ENCODE results near the gene CLOCK. TPM values are rescaled to one million over a fixed set of nuclear protein-coding genes. Genes with fewer than 3 reads are reported as not detected.

Gene CLOCK
- total RNA-seq, 1 experiment from 2014 or later: 9.5 TPM

DNA sequence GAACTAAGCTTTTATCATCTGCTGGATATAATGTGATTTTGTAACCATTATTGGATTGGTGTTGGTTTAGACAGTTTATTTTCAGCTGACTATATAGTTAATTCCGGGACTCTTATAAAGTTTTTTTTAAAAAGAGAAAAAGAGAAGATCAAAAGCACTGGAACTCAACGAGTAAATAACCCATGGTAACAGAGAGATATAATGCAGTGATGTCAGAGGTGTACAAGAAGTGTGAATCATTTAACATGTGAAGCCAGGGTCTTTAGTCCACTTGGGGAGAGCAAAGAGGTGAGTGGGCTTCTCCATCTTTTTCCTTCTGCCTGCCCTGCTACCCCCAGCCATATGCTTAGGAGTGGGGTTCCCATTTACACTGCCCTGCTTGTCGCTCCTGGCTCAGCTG, 147.7 kb downstream of the CLOCK start:
- no peak for DNase-seq
- Histone ChIP-seq H3K4me3 (ENCODE audit: low read depth, low read length) (no peak overlapping the region), H3K36me3 (ENCODE audit: control insufficient read depth, insufficient read depth, low read length) (no peaks in the 10 kb centered on the region), H3K27me3 (replicated peaks; ENCODE audit: control insufficient read depth, insufficient read depth, low read length) (no peaks in the 10 kb centered on the region), H3K4me1 (peaks cover 15% of the 10 kb centered on the region; the same call in 1 of the 2 replicates), H3K9me3 (no peaks in the 10 kb centered on the region)
- Mint-ChIP-seq H3K4me1 (ENCODE audit: low read depth, unreplicated experiment) (peaks cover 30% of the 10 kb centered on the region), H3K36me3 (ENCODE audit: insufficient read depth, unreplicated experiment) (peaks cover 64% of the 10 kb centered on the region), H3K4me3 (ENCODE audit: unreplicated experiment) (peak overlapping the region; percentile 91), H3K9me3 (ENCODE audit: unreplicated experiment) (no peaks in the 10 kb centered on the region), H3K27ac (ENCODE audit: unreplicated experiment) (peak overlapping the region; percentile 91), H3K27me3 (ENCODE audit: insufficient read depth, unreplicated experiment) (no peaks in the 10 kb centered on the region)
- no TSS peak for BruUV-seq (replicated peaks)
- TF ChIP-seq, protein P1, sequence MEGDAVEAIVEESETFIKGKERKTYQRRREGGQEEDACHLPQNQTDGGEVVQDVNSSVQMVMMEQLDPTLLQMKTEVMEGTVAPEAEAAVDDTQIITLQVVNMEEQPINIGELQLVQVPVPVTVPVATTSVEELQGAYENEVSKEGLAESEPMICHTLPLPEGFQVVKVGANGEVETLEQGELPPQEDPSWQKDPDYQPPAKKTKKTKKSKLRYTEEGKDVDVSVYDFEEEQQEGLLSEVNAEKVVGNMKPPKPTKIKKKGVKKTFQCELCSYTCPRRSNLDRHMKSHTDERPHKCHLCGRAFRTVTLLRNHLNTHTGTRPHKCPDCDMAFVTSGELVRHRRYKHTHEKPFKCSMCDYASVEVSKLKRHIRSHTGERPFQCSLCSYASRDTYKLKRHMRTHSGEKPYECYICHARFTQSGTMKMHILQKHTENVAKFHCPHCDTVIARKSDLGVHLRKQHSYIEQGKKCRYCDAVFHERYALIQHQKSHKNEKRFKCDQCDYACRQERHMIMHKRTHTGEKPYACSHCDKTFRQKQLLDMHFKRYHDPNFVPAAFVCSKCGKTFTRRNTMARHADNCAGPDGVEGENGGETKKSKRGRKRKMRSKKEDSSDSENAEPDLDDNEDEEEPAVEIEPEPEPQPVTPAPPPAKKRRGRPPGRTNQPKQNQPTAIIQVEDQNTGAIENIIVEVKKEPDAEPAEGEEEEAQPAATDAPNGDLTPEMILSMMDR (IDR thresholded peaks at IDR 0.05; ENCODE audit: insufficient read depth in 1 of 2, low read depth in 1 of 2, low read length in 1 of 2, severe bottlenecking in 1 of 2, unreplicated experiment in 1 of 2): no peak
- intact Hi-C loops (cut with micrococcal nuclease; ENCODE audit: unreplicated experiment): no loop called here
- ChIA-PET CTCF (no interaction called here), POLR2A (interaction anchor here (0.6 kb wide), 1 partner anchor 38 kb away, joined by 8 read pairs; no protein-coding TSS in a partner anchor)

DNA sequence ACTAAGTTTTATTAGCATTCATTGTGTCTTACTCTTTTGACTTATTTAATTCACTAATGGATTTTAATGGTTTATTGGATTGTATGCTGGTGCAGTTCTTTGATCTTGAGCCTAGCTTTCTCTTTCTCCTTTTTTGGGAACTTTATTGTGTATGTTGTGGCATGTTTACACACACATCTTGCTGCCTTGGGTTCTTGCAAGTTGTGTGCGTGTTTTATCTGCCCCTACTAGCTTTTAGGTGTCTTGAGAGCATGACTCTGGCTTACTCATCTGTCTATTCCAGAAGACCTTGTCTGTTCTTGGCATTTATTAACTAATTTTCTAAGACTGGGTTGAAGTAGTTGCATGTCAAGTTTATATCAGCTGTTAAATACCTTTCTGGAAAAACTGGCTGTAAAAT, 148.2 kb downstream of the CLOCK start:
- no peaks in the 10 kb centered on the region for H3K27me3 ChIP-seq (replicated peaks; ENCODE audit: control insufficient read depth, insufficient read depth, low read length)
- intact Hi-C loops (cut with micrococcal nuclease; ENCODE audit: unreplicated experiment): no loop called here
- CTCF ChIA-PET: no interaction called here
- H3K4me1 ChIP-seq: peaks cover 15% of the 10 kb centered on the region; the same call in 1 of the 2 replicates
- BruUV-seq (replicated peaks): no TSS peak
- Mint-ChIP-seq H3K27me3 (ENCODE audit: insufficient read depth, unreplicated experiment) (no peaks in the 10 kb centered on the region), H3K27ac (ENCODE audit: unreplicated experiment) (peak overlapping the region; percentile 91), H3K36me3 (ENCODE audit: insufficient read depth, unreplicated experiment) (peaks cover 59% of the 10 kb centered on the region), H3K4me1 (ENCODE audit: low read depth, unreplicated experiment) (peaks cover 25% of the 10 kb centered on the region), H3K9me3 (ENCODE audit: unreplicated experiment) (no peaks in the 10 kb centered on the region), H3K4me3 (ENCODE audit: unreplicated experiment) (peak overlapping the region; percentile 91)
- POLR2A ChIA-PET: interaction anchor here (0.6 kb wide), 1 partner anchor 148 kb away, joined by 3 read pairs; no protein-coding TSS in a partner anchor
- no peak for DNase-seq
- no peaks in the 10 kb centered on the region for H3K36me3 ChIP-seq (ENCODE audit: control insufficient read depth, insufficient read depth, low read length)
- no peaks in the 10 kb centered on the region for H3K9me3 ChIP-seq
- H3K4me3 ChIP-seq (ENCODE audit: low read depth, low read length): peak overlapping the region; percentile 6
- TF ChIP-seq, protein P1 (IDR thresholded peaks at IDR 0.05; ENCODE audit: insufficient read depth in 1 of 2, low read depth in 1 of 2, low read length in 1 of 2, severe bottlenecking in 1 of 2, unreplicated experiment in 1 of 2): no peak

DNA sequence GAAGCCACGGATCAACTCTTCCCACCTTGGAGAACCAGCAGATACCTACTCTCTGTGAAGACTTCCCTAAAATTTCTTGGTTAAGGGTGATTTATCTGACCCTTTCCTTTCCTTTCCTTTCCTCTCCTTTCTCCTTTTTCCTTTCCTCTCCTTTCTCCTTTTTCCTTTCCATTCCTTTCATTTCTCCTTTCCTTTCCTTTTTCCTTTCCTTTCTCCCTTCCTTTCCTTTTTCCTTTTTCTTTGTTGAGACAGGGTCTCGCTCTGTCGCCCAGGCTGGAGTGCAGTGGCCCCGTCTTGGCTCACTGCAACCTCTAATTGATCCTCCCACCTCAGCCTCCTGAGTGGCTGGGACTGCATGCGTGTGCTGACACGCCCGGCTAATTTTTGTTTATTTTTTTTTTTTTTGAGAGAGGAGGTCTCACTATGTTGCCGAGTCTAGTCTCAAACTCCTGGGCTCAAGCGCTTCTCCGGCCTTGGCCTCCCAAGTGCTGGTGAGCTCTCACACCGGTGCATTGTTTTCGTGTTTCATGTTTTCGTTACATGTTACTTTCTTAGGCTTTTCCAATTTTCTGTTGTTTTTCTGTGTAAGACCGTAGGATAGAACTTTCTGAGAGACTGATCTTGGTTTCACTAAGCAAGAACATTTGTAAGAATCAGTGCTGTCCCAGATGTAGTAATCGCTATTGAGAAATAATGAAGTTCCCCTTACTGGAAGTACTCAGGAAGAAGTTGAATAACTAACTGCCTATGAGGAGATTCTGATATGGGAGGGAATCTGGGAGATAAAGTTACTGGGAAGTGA, 149.0 kb downstream of the CLOCK start:
- peak overlapping the region; percentile 91 for H3K27ac Mint-ChIP-seq (ENCODE audit: unreplicated experiment)
- TF ChIP-seq, protein P1 (IDR thresholded peaks at IDR 0.05; ENCODE audit: insufficient read depth in 1 of 2, low read depth in 1 of 2, low read length in 1 of 2, severe bottlenecking in 1 of 2, unreplicated experiment in 1 of 2): no peak

More for the DNA sequence above, 149.0 kb downstream of the CLOCK start:
- Mint-ChIP-seq H3K9me3 (ENCODE audit: unreplicated experiment) (no peaks in the 10 kb centered on the region), H3K4me3 (ENCODE audit: unreplicated experiment) (peak overlapping the region; percentile 91), H3K4me1 (ENCODE audit: low read depth, unreplicated experiment) (peaks cover 24% of the 10 kb centered on the region), H3K36me3 (ENCODE audit: insufficient read depth, unreplicated experiment) (peaks cover 52% of the 10 kb centered on the region), H3K27me3 (ENCODE audit: insufficient read depth, unreplicated experiment) (no peaks in the 10 kb centered on the region)
- no peaks in the 10 kb centered on the region for H3K36me3 ChIP-seq (ENCODE audit: control insufficient read depth, insufficient read depth, low read length)
- CTCF ChIA-PET: interaction anchor here (0.7 kb wide), 1 partner anchor 70 kb away, joined by 3 read pairs; no protein-coding TSS in a partner anchor
- peak overlapping the region; percentile 89 for H3K4me3 ChIP-seq (ENCODE audit: low read depth, low read length)
- H3K27me3 ChIP-seq (replicated peaks; ENCODE audit: control insufficient read depth, insufficient read depth, low read length): no peaks in the 10 kb centered on the region
- POLR2A ChIA-PET: interaction anchor here (0.6 kb wide), 1 partner anchor 149 kb away, joined by 3 read pairs; no protein-coding TSS in a partner anchor
- H3K4me1 ChIP-seq: peaks cover 12% of the 10 kb centered on the region; the same call in 1 of the 2 replicates
- intact Hi-C loops (cut with micrococcal nuclease; ENCODE audit: unreplicated experiment): no loop called here
- no peaks in the 10 kb centered on the region for H3K9me3 ChIP-seq
- no peak for DNase-seq
- no TSS peak for BruUV-seq (replicated peaks)
